HT-29 (cell line): Measurements from ENCODE around the gene SLIT3. TPM values are rescaled to one million over a fixed set of nuclear protein-coding genes. Genes with fewer than 3 reads are reported as not detected.
A peak's percentile ranks its signal among the peaks of the same experiment; 100 is the strongest.
"Not testable (repeated sequence)": the region's sequence is repeated elsewhere in the genome, so short reads cannot be mapped to it uniquely, and the experiment has no call there.

Source experiments
- DNase-seq: peaks from one replicate; pipeline ENCODE4 v3.0.0-alpha.2; 2015; ENCODE audit warnings: low spot score
- total RNA-seq: library from RNA; depleted of rRNA; stranded (reverse); fragments of >200 nt; shearing (Covaris generic); gene quantifications from 2 replicates; pipeline ENCODE4 v1.2.3, GENCODE V29; 2014

SLIT3 gene
- total RNA-seq, 1 experiment from 2014 or later = not detected

- not testable (repeated sequence) for DNase-seq
Measured at GRCh38 chr5:169105582-169105981, 195.4 kb downstream of the SLIT3 start.

DNA sequence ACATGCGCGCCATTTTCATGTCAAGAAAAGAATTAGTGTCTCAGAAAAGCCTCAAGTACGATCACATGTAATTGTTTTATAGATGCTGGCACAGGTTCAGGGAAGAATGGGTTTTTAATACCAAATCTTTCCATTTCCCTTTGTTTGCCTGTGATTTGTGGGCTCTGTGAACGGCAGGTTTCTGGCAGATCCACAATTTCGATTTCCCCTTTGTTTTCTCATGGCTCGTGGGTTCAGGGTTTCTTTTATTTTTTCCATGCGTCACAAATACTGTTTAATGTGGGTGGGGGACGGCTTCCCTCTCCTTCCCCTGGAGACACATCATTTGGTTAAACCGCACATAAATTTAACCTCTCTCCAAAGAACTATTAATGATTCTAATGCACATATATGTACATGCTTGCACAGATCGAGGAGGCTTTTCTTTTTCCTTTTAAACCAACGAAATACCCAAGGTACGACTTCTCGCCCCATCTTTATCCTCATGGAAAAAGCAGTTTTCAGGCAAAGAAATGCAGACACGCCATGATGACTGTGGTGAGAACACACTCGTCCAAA, 195.9 kb downstream of the SLIT3 start:
- no peak for DNase-seq

GRCh38 chr5:169103586-169104181, 197.3 kb downstream of the SLIT3 start:
- DNase-seq = no peak

DNA sequence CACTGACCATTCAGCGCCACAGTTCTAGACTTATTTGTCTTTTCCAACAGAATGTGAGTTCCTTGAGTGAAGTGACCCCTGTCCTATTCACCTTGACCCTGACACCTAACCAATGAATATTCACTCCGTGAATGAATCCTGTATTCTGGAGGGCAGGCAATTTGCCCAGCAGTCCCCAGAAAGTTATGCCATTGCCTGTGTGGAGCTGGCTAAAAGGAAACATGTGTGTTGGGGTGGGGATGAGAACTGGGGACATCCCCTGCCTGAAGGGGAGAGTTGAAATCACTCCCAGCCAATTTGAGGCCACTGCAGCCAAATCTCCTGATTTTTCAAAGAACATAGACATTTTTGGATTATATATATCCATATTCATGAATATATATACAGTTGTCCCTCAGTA, 199.0 kb downstream of the SLIT3 start:
- no peak for DNase-seq

DNA sequence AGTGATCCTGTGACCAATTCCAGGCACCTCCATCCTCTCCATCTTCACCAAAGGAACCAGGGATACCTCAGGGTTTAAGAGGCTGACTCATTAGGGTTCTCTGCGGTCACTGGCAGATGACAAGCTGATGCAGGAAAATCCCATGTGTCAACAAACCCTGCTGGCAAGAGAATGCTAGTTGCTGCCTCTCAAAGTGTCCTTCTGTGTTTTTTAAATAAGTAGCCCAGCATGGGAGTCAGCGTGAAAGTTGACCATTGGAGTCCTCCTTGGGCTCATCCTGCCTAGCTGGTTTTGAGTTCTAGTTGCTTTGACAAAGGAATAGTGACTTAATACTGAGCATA, 200.2 kb downstream of the SLIT3 start:
- DNase-seq = peak; percentile 50

- DNase-seq = peak; percentile 3
Measured at GRCh38 chr5:169099801-169100734, 200.9 kb downstream of the SLIT3 start.

DNA sequence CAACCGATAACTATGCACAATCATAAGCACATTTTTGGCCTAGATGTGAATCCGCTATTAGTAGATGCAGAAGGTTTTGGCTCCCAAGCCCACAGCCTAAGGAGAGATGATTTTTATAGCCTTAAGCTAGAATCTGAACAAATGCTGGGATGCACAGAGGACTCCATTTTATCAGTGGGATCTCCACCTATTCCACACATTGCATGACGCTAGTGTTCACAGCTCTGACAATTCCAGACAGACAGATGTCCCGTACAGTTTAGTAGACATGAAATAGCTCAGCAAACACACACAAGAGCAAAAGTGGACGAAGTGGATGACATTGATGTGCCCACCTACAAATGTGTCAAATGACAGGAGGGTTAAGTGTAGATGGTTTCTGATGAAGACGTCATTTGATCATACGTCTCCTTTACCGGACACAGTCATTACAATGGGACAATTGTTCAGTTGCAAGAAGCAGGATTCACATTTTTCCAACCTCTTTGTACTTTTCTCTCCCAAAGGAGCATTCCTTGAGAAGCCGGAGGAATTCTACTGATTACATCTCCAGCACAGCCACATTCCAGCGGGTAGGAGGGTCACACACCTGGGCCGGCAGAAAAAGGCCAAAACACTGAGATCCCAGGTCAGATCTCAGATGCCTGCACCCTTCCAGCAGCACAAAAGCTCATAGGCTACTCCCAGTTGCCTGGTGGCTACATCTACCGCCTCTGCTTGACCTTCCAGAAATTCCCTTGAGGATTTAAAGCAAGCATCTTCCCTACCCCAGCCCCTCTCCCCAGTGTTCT, 202.4 kb downstream of the SLIT3 start:
- DNase-seq = no peak

DNA sequence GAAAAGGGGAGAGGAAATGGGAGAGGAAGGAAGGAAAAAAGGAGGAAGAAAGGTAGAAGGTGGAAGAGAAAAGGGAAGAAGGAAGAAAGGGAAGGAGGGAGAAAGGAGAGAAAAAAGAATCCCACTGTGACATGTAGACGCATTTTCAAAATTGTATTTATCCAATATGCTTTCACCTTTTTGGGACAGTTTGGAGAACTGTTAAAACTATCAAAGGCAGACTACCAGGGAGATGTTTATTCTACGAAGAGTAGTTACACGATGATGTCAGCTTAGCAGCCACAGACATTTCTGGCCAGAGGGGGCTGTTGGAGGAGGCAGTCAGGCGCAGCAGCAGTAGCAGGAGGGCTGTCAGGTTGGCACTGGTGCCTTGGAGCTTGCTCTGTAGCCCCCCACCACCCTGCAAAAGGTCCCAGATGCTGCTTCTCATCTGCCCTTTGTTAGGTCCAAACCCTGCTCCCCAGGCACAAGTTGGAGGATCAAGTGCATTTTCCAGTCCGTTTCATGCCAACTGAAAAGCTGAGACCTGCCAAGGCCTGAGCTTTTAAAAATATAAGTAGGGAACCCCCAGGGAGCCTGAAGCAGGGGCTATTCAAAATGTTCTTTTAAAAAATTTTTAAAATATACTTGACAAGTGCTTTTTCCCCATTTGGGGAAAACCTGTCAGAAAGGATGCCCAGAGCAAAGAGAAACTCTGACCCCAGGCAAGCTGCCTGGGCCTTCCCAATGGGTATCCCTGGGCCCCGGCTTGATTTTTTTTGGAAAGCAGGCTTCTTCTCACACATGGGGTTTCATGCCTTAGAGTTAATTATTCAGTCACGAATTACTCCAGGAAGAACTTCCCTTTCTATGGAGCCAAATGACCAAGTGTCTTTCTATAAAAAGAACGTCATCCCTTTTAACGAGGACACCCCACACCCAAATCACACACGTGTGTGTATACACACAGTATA, 203.3 kb downstream of the SLIT3 start:
- DNase-seq = no peak

DNA sequence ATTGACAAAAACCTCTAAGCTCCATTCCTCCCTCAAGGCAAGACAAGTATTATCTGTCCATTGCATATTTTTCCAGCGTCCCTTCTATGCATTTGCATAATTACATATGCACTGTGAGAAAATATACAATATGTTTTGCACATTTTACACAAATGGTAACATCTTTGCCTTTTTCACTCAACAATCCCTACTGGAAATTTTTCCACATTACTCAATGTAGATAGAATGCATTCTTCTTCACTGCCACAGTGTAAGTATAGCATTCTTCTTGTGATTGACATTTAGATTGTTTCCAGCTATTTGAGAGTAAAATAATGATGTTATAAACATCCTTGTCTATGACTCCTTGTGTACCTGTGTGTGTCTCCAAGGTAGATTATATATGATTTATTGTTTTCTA, 205.0 kb downstream of the SLIT3 start:
- no peak for DNase-seq

DNA sequence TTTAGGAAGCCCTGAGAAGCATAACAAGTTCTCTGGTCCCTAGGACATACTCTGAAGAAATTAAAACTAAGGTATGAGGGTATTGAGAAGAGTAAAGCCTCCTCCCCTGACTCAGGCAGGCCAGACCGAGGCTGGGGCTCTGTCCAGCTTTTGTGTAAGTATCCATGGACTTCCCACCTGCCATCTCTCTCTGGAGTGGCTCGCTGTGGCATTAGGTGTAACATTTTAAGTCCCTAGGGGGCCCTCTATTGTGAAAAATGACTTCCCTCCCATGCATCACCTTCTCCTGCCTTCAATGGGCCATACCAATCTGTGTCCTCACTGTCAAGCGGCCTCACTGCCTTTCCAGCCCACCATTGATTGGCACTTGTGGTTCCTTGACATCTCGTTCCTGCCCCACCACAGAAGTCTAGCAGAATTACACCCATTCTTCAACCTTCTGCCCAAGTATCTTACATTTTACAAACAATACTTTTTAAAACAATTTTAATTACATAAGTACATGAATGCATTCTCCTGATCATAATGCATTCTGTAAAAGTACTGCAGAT, 205.5 kb downstream of the SLIT3 start:
- peak; percentile 11 for DNase-seq

DNA sequence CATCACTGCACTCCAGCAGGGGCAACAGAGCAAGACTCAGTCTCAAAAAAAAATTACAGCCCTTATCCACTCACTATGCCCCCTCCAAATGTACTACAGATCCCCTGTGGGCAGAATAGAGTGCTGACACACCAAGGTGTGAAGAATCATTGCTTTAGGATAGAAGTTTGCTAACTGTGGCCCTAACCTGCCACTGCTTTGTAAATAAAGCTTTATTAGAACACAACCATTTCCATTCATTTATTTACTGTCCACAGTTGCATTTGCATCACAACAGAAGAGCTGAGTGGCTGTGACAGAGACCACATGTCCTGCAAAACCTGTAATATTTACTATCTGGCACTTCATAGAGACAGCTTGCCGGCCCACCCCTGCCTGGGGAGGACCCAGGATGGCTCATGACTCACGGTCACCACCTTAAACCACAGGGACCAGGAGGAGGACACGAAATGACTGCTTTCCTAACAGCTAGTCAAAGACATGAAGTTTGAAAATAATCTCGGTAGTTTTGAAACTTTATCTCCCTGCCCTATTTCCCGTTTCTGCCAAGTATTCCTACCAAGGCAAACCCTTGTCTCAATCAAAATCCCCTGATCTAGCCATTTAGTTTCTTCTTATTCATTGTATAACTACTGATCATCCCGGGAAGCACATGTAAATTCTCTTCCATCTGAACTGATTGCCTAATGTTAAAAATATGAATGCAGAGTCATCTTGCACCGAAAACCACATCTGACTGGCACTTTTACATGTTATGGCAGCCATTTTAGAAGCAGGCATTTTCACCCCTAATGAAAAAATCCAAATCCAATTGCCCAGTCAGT, 206.1 kb downstream of the SLIT3 start:
- peak; percentile 74 for DNase-seq

GRCh38 chr5:169091396-169091980, 209.5 kb downstream of the SLIT3 start:
- DNase-seq = no peak

- no peak for DNase-seq
Measured at GRCh38 chr5:169089343-169089742, 211.6 kb downstream of the SLIT3 start.

- no peak for DNase-seq
Measured at GRCh38 chr5:169088028-169088725, 212.8 kb downstream of the SLIT3 start.

DNA sequence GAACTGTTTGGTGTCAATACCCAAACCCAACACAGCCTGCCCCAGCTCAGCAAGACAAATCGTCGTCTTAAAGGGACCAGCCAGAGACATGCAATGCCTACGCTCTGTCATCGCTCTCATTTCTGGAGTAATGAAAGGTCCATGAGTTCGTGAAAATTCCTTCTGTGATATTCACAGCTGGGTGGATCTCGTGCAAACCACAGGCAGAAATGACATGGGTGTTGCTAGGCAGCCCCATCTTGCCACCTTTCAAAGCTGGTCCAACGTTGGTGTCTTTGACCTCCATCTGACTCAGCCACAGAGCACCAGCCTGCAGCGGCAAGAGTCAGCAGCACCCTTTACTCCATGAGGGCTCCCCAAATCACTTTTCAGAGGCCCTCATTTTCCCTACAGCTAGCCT, 215.3 kb downstream of the SLIT3 start:
- DNase-seq = no peak

- DNase-seq = no peak
Measured at GRCh38 chr5:169085212-169085611, 215.7 kb downstream of the SLIT3 start.

- DNase-seq = no peak
Measured at GRCh38 chr5:169084775-169085174, 216.2 kb downstream of the SLIT3 start.

DNA sequence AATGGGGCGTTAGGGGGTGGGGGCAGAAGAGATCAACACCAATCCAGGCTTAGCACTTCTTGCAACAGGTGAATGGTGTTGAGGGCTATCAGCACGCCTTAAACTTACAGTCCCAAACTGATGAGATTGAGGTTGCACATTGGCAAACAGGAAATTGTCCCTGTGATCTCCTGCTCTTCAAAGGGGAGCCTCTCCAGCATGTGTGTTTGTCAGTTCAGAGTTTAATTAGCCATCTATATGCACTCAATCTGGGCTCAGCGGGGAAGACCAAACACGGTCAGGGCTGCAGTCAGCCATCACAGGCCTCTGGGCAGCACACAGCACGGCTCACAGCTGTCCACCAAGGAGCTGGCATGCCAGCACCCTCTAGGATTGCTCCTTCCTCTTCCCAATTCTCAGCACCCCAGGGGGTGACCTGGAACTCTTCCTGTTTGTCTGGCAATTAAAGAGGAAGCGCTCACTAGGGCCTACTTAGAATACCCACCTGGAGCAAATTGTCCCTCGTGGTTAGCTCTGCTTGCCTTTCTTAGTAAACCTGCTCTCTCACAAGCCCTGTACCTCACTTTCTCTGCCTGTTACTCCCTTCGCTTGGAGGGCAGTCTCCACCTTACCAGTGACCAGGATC, 217.4 kb downstream of the SLIT3 start:
- no peak for DNase-seq
